ENCODE measurements around the gene NRL.

The NRL gene

DNA sequence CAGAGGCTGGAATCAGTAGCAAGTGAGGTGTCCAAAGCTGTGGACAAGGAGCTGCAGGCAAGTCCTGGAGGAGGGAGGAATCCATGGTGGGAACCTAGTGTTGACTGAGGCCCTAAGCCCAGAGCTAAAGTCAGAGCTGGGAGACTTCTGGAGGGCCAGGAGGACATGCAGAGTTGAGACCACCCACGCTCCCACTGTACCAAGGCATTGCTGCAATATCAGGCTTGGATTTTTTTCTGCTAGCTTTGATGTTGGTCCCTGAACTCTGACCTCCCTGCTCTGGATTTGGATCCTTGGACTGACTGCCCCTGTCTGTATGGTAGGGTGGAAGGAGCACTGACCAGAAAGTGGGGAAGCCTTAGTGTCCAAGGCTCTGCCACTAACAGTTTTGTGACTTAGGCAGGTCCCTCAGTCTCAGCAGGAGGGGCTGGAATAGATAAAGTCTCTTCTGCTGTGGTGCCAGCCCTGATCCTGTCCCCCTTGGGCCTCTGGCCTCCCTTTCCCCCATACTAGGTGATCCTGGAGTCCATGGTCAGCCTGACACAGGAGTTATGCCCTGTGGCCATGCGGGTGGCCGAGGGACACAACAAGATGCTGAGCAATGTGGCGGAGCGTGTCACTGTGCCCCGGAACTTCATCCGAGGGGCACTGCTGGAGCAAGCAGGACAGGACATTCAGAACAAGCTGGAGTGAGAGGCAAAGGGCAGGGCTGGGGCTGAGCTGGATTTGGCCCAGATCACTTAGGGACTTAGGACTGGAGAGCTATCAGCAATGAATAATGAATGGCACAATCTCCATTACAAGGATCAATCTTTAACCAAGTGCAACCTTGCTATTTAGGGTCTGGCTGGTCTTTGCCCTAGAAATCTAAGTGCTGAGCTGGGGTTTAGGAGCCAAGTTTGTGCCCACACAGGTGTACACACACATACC lies 53.5 kb downstream of the NRL start:
- Histone ChIP-seq H3K9ac (ENCODE audit: insufficient read length) (no peak overlapping the region), H3K4me3 (no peak overlapping the region), H3K36me3 (ENCODE audit: insufficient read depth, low read length) (no peaks in the 10 kb centered on the region), H3K27ac (no peak overlapping the region), H3K9me3 (ENCODE audit: low read depth, low read length) (no peaks in the 10 kb centered on the region)
- TF ChIP-seq EZH2 (IDR thresholded peaks at IDR 0.05), result no peak
- no peak for TF ChIP-seq POLR2AphosphoS5 (IDR thresholded peaks at IDR 0.05; ENCODE audit: borderline replicate concordance, low read depth, low read length)
- no peak for TF ChIP-seq FOXP2 (optimal IDR thresholded peaks at IDR 0.05; ENCODE audit: control extremely low read depth, extremely low read length, insufficient read depth)
- no peak for DNase-seq (ENCODE audit: low read depth, low spot score)

DNA sequence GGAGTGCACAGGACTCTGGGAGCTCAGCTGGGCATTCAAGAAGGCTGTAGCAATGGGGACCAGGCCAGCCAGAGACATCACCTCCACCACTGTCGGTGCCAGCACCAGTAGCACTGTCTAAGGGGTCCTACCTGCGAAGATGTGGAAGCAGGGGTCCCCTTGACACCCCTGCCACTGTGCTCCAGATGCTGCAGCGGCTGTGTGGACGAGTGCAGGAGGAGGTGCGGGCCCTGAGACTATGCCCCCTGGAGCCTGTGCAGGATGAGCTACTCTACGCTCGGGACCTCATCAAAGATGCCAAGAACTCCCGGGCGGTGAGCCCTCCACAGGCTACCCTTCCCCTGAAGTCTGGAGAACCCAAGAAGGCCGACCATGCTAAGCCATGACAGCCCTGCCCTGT lies 54.3 kb downstream of the NRL start:
- Histone ChIP-seq H3K27ac (no peak overlapping the region), H3K4me3 (no peak overlapping the region), H3K9ac (ENCODE audit: insufficient read length) (no peak overlapping the region), H3K36me3 (ENCODE audit: insufficient read depth, low read length) (no peaks in the 10 kb centered on the region), H3K9me3 (ENCODE audit: low read depth, low read length) (no peaks in the 10 kb centered on the region)
- DNase-seq (ENCODE audit: low read depth, low spot score), result no peak
- TF ChIP-seq FOXP2 (optimal IDR thresholded peaks at IDR 0.05; ENCODE audit: control extremely low read depth, extremely low read length, insufficient read depth) (no peak), EZH2 (IDR thresholded peaks at IDR 0.05) (no peak), POLR2AphosphoS5 (IDR thresholded peaks at IDR 0.05; ENCODE audit: borderline replicate concordance, low read depth, low read length) (no peak)

DNA sequence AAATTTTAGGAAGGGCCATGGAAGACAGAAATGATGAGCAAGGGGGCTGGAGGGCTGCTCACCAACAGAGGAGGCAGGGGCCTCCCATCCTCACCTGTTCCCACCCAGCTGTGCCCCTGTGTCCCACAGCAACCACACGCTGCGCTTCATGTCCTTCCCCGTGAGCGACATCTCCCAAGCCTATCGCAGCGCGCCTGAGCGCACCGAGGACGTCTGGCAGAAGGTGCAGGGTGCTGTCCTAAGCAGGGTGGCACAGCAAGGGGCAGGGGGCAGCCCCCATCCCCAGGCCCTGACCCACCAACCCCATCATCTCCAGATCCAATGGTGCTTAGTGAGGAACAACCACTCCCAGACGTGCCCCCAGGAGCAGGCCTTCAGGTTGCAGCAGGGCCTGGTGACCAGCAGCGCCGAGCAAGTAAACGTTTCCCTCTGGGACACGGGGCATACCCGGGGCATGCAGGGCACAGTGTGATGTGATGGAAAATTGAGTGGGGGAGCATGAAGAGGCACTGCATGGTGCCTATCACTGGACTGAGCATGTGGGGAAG lies 54.8 kb downstream of the NRL start:
- Histone ChIP-seq H3K27ac (no peak overlapping the region), H3K9ac (ENCODE audit: insufficient read length) (no peak overlapping the region), H3K4me3 (no peak overlapping the region), H3K9me3 (ENCODE audit: low read depth, low read length) (no peaks in the 10 kb centered on the region), H3K36me3 (ENCODE audit: insufficient read depth, low read length) (no peaks in the 10 kb centered on the region)
- DNase-seq (ENCODE audit: low read depth, low spot score), result no peak
- TF ChIP-seq EZH2 (IDR thresholded peaks at IDR 0.05) (no peak), POLR2AphosphoS5 (IDR thresholded peaks at IDR 0.05; ENCODE audit: borderline replicate concordance, low read depth, low read length) (no peak), FOXP2 (optimal IDR thresholded peaks at IDR 0.05; ENCODE audit: control extremely low read depth, extremely low read length, insufficient read depth) (no peak)

DNA sequence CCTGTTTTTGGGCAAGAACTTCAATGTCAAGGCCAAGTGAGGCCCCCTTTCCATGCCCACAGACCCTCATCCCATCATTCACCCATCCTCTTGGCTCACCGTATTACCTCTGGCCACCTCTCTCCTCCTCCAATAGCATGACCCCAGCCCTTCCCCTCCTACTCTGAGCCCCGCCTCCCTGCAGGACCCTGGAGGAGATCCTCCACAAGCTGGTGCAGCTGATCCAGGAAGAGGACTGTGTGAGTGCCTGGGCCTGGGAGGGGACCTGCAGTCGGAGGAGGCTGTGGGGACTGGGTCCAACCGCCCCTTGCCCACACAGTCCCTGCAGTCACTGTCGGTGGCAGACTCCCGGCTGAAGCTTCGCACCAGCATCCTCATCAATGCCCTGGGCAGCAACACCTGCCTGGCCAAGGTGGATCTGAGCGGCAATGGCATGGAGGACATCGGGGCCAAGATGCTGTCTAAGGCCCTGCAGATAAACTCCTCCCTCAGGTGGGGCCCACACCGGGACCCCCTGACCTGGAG lies 55.7 kb downstream of the NRL start:
- Histone ChIP-seq H3K36me3 (ENCODE audit: insufficient read depth, low read length) (no peaks in the 10 kb centered on the region), H3K27ac (no peak overlapping the region), H3K4me3 (no peak overlapping the region), H3K9ac (ENCODE audit: insufficient read length) (no peak overlapping the region), H3K9me3 (ENCODE audit: low read depth, low read length) (no peaks in the 10 kb centered on the region)
- no peak for DNase-seq (ENCODE audit: low read depth, low spot score)
- no peak for TF ChIP-seq FOXP2 (optimal IDR thresholded peaks at IDR 0.05; ENCODE audit: control extremely low read depth, extremely low read length, insufficient read depth)
- no peak for TF ChIP-seq EZH2 (IDR thresholded peaks at IDR 0.05)
- TF ChIP-seq POLR2AphosphoS5 (IDR thresholded peaks at IDR 0.05; ENCODE audit: borderline replicate concordance, low read depth, low read length), result no peak

DNA sequence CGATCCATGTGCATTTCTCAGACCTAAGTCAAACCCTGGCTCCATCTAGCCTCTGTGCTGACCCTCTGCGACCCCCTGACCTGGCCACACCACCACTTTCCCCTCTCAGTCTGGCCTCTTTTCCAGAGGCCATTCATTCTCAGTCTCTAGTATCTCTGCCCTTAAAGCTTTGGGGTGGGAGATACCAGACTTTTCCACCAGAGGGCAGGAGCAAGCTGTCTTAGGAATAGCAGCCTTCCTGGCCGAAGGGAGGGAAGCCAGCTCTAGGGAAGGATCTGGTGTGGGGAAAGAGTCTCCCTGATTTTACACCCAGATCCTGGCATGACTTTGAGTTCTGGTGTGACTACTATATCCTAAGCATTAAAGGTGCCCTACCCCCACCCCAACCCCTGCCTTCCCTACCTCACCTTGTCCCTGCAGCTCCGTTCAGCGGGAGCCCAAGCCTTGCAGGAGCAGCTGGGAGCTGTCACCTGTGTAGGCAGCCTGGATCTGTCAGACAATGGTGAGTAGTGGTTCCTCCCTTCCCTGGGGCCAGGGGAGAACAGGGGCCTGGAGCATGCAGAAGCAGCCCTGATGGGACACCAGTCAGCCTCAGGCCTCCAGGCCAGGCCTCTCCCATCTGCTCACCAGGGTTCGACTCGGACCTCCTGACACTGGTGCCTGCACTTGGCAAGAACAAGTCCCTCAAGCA lies 56.3 kb downstream of the NRL start:
- DNase-seq (ENCODE audit: low read depth, low spot score), result peak; percentile 26
- no peak overlapping the region for H3K27ac ChIP-seq
- no peak overlapping the region for H3K4me3 ChIP-seq
- TF ChIP-seq EZH2 (IDR thresholded peaks at IDR 0.05) (no peak), POLR2AphosphoS5 (IDR thresholded peaks at IDR 0.05; ENCODE audit: borderline replicate concordance, low read depth, low read length) (no peak), FOXP2 (optimal IDR thresholded peaks at IDR 0.05; ENCODE audit: control extremely low read depth, extremely low read length, insufficient read depth) (no peak)
- H3K9me3 ChIP-seq (ENCODE audit: low read depth, low read length), result no peaks in the 10 kb centered on the region
- no peak overlapping the region for H3K9ac ChIP-seq (ENCODE audit: insufficient read length)
- no peaks in the 10 kb centered on the region for H3K36me3 ChIP-seq (ENCODE audit: insufficient read depth, low read length)

DNA sequence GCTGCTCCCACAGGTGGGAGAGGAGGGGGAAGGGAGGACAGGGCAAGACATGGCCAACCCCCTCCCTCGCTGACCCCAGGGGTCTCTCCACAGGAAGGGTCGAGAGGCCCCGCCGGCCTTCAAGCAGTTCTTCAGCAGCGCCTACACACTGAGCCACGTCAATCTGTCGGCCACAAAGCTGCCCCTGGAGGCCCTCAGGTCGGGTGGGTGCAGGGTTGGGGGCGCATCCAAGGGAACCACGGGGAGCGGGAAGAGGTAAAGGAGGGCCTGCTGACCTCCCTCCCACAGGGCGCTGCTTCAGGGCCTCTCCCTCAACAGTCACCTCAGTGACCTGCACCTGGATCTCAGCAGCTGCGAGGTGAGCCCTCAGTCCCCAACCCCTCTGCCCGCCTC lies 56.9 kb downstream of the NRL start:
- TF ChIP-seq FOXP2 (optimal IDR thresholded peaks at IDR 0.05; ENCODE audit: control extremely low read depth, extremely low read length, insufficient read depth) (no peak), POLR2AphosphoS5 (IDR thresholded peaks at IDR 0.05; ENCODE audit: borderline replicate concordance, low read depth, low read length) (no peak), EZH2 (IDR thresholded peaks at IDR 0.05) (no peak)
- H3K27ac ChIP-seq, result no peak overlapping the region
- no peak overlapping the region for H3K9ac ChIP-seq (ENCODE audit: insufficient read length)
- no peak for DNase-seq (ENCODE audit: low read depth, low spot score)
- no peaks in the 10 kb centered on the region for H3K36me3 ChIP-seq (ENCODE audit: insufficient read depth, low read length)
- H3K9me3 ChIP-seq (ENCODE audit: low read depth, low read length), result no peaks in the 10 kb centered on the region
- H3K4me3 ChIP-seq, result no peak overlapping the region

DNA sequence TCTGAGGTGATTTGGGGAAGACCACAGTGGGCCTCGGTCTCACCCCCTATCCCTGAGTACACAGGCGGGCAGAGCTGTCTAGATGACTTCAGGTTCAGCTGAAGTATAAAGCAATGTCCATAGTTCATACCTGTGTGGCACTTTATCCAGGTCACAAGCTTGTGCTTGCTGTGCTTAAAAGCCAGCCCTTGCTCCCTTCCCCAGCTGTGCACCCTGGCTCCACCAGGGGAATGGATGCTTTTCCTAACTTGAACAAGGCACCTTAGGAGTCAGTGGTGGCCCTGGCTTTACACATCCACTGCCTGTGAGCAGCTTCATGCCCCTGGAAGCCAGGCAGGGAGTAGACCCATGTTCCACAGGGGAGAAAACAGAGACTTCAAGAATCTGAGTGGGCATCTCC lies 57.5 kb downstream of the NRL start:
- TF ChIP-seq EZH2 (IDR thresholded peaks at IDR 0.05) (no peak), POLR2AphosphoS5 (IDR thresholded peaks at IDR 0.05; ENCODE audit: borderline replicate concordance, low read depth, low read length) (no peak), FOXP2 (optimal IDR thresholded peaks at IDR 0.05; ENCODE audit: control extremely low read depth, extremely low read length, insufficient read depth) (no peak)
- Histone ChIP-seq H3K36me3 (ENCODE audit: insufficient read depth, low read length) (no peaks in the 10 kb centered on the region), H3K27ac (no peak overlapping the region), H3K9me3 (ENCODE audit: low read depth, low read length) (no peaks in the 10 kb centered on the region), H3K9ac (ENCODE audit: insufficient read length) (no peak overlapping the region), H3K4me3 (no peak overlapping the region)
- no peak for DNase-seq (ENCODE audit: low read depth, low spot score)

DNA sequence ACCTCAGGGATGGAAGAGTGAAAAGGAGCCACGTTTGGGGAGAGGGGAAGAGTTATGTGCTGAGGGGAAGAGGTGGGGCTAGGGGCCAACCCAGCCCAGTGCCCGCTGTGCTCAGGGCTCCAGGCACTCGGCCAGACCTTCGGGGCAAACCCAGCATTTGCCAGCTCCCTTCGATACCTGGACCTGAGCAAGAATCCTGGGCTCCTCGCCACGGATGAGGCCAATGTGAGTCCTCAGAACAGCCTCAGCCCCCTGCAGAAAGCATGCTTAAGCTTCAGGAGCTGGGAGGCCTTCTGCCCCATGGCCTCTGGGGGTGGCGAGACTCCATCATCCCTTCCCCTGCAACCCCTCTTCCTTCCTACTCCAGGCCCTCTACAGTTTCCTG lies 58.0 kb downstream of the NRL start:
- Histone ChIP-seq H3K9ac (ENCODE audit: insufficient read length) (no peak overlapping the region), H3K27ac (no peak overlapping the region), H3K9me3 (ENCODE audit: low read depth, low read length) (no peaks in the 10 kb centered on the region), H3K4me3 (no peak overlapping the region), H3K36me3 (ENCODE audit: insufficient read depth, low read length) (no peaks in the 10 kb centered on the region)
- TF ChIP-seq FOXP2 (optimal IDR thresholded peaks at IDR 0.05; ENCODE audit: control extremely low read depth, extremely low read length, insufficient read depth) (no peak), EZH2 (IDR thresholded peaks at IDR 0.05) (no peak), POLR2AphosphoS5 (IDR thresholded peaks at IDR 0.05; ENCODE audit: borderline replicate concordance, low read depth, low read length) (no peak)
- DNase-seq (ENCODE audit: low read depth, low spot score), result no peak

All from SK-N-MC (cell line).